Lung (tissue), 12 donors: ENCODE data around the gene MFSD6L. TPM values are rescaled to one million over a fixed set of nuclear protein-coding genes. Genes with fewer than 3 reads are reported as not detected.

Experiments
- ATAC-seq: fragments of 200-7000 bp; cut with Tn5 transposase; one replicate; pipeline ENCODE4 v1.9.1; 2020; ENCODE audit warnings: moderate number of reproducible peaks; ENCODE audit not compliant: insufficient read depth, low FRiP score
- DNase-seq, 3 donors: peaks; one replicate each; pipeline ENCODE4 v3.0.0-alpha.2; 2013 to 2017
- H3K27ac ChIP-seq, 2 donors: one replicate each; pipeline ENCODE4 v1.5.1; 2013; ENCODE audit warnings: mild to moderate bottlenecking in 2 of 2, moderate library complexity in 2 of 2, control low read depth in 1 of 2, inconsistent platforms in 1 of 2, low read depth in 1 of 2, low read length in 1 of 2
- H3K27me3 ChIP-seq, 3 donors: one replicate each; pipeline ENCODE4 v1.5.1; 2013; ENCODE audit warnings: low read length in 2 of 3; ENCODE audit not compliant: control insufficient read depth in 3 of 3, insufficient read depth in 3 of 3
- H3K36me3 ChIP-seq, 4 donors: one replicate each; pipeline ENCODE4 v1.5.1; 2013; ENCODE audit warnings: low read length in 4 of 4, mild to moderate bottlenecking in 1 of 4, moderate library complexity in 1 of 4; ENCODE audit not compliant: control insufficient read depth in 4 of 4, insufficient read depth in 4 of 4
- H3K4me1 ChIP-seq, 5 donors: one replicate each; pipeline ENCODE4 v1.5.1; 2013; ENCODE audit warnings: low read length in 5 of 5, mild to moderate bottlenecking in 2 of 5, moderate library complexity in 1 of 5; ENCODE audit not compliant: control insufficient read depth in 5 of 5, insufficient read depth in 5 of 5
- H3K4me3 ChIP-seq: one replicate; pipeline ENCODE4 v1.5.1; 2013; ENCODE audit warnings: mild to moderate bottlenecking, control low read depth, moderate library complexity
- H3K9ac ChIP-seq, 2 donors: one replicate each; pipeline ENCODE4 v1.5.1; 2013; ENCODE audit warnings: low read length in 2 of 2, control low read depth in 1 of 2; ENCODE audit not compliant: insufficient read depth in 1 of 2
- H3K9me3 ChIP-seq, 4 donors: one replicate each; pipeline ENCODE4 v1.5.1; 2013; ENCODE audit warnings: low read length in 3 of 4, mild to moderate bottlenecking in 1 of 4, moderate library complexity in 1 of 4; ENCODE audit not compliant: control insufficient read depth in 4 of 4, insufficient read depth in 3 of 4
- WGBS, 2 donors: extraction: QIAGEN DNeasy Blood & Tissue Kit; methylation state at CpG; one replicate each; pipeline ENCODE4 v1.1.7; 2013; 5-methylcytosine and 5-hydroxymethylcytosine counted together
- polyA plus RNA-seq, 2 donors: library from polyadenylated mRNA; stranded (reverse); fragments of 200-250 nt; gene quantifications; one replicate each; pipeline ENCODE4 v1.2.1, GENCODE V29; 2013
- total RNA-seq, 2 donors: library from RNA; depleted of rRNA in 1 of 2; stranded (reverse); fragments of >200 nt in 1 of 2; gene quantifications; one replicate each; pipeline ENCODE4 v1.2.1, GENCODE V29; 2014 to 2021
- TF ChIP-seq, protein P1 (sequence below): IDR thresholded peaks from 2 replicates; pipeline ENCODE4 v1.5.1; 2012; ENCODE audit warnings: mild to moderate bottlenecking; ENCODE audit errors: control extremely low read depth, extremely low read depth
- donor health status: control.
- donor health status: control.
- donor health status: Bipolar disorder and iron deficiency.
- donor health status: healthy.
- donor health status: DM: yes; HTN: yes; CAD: no.

MFSD6L gene
- total and polyA plus RNA-seq, 4 donors, result 0.68 to 2.1 (median 1.1) TPM

GRCh38 chr17:8844229-8845218 lies 45.4 kb upstream of the MFSD6L start:
- Histone ChIP-seq H3K27ac (no peak overlapping the region), H3K9me3 (peaks cover 0 to 2% (median 0%) of the 10 kb centered on the region in 4 donors), H3K36me3 (no peaks in the 10 kb centered on the region), H3K4me1 (no peaks in the 10 kb centered on the region), H3K4me3 (no peak overlapping the region), H3K9ac (no peak overlapping the region), H3K27me3 (peaks cover 0 to 9% (median 3%) of the 10 kb centered on the region in 3 donors)
- 83 to 92% methylated on average over 9 of the region's 9 CpGs for WGBS, 2 donors
- no peak for DNase-seq
- no peak for ATAC-seq
- TF ChIP-seq, protein P1, sequence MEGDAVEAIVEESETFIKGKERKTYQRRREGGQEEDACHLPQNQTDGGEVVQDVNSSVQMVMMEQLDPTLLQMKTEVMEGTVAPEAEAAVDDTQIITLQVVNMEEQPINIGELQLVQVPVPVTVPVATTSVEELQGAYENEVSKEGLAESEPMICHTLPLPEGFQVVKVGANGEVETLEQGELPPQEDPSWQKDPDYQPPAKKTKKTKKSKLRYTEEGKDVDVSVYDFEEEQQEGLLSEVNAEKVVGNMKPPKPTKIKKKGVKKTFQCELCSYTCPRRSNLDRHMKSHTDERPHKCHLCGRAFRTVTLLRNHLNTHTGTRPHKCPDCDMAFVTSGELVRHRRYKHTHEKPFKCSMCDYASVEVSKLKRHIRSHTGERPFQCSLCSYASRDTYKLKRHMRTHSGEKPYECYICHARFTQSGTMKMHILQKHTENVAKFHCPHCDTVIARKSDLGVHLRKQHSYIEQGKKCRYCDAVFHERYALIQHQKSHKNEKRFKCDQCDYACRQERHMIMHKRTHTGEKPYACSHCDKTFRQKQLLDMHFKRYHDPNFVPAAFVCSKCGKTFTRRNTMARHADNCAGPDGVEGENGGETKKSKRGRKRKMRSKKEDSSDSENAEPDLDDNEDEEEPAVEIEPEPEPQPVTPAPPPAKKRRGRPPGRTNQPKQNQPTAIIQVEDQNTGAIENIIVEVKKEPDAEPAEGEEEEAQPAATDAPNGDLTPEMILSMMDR, result no peak

DNA sequence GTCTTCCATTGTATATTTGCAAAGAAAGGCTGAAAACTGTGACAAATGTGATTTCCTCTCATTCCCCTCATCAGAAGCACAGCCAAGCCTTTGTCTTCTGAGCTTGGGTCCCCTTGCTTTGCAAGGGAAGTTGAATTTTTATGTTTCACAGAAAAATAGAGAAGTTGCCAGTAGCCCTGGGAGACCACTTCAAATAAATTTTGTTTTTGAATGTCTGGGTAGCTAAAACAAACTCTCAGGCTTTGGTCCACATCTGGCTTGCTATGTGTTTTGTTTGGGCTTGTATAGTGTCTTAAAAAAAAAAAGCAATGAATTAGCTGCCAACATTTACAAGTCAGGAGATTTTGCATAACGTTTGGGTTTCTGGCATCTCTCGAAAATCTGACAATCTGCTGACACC lies 44.2 kb upstream of the MFSD6L start:
- Histone ChIP-seq H3K27me3 (peaks cover 0 to 9% (median 3%) of the 10 kb centered on the region in 3 donors), H3K4me3 (no peak overlapping the region), H3K9me3 (peaks cover 0 to 2% (median 0%) of the 10 kb centered on the region in 4 donors), H3K36me3 (no peaks in the 10 kb centered on the region), H3K27ac (no peak overlapping the region), H3K4me1 (no peaks in the 10 kb centered on the region), H3K9ac (no peak overlapping the region)
- no peak for ATAC-seq
- WGBS, 2 donors, result 31 to 36% methylated on average over 2 of the region's 2 CpGs
- TF ChIP-seq, protein P1, result no peak
- no peak for DNase-seq

DNA sequence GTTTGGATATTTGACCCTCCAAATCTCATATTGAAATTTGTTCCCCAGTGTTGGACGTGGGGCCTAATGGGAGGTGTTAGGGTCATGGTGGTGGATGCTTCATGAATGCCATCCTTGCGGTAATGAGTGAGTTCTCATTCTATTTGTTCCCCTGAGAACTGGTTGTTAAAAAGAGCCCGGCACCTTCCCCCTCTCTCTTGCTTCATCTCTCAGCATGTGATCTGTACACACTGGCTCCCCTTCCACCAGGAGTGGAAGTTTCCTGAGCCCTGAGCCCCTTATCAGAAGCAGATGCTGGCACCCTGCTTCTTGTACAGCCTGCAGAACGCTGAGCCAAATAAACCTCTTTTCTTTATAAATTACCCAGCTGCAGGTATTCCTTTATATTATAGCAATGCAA lies 42.7 kb upstream of the MFSD6L start:
- no peaks in the 10 kb centered on the region for H3K36me3 ChIP-seq
- H3K9ac ChIP-seq, result no peak overlapping the region
- no peak for ATAC-seq
- WGBS, 2 donors, result 70 to 75% methylated on average over 4 of the region's 4 CpGs
- TF ChIP-seq, protein P1, result no peak
- peaks cover 0 to 9% (median 3%) of the 10 kb centered on the region in 3 donors for H3K27me3 ChIP-seq
- H3K4me3 ChIP-seq, result no peak overlapping the region
- no peaks in the 10 kb centered on the region for H3K4me1 ChIP-seq
- DNase-seq, result no peak
- no peak overlapping the region for H3K27ac ChIP-seq
- H3K9me3 ChIP-seq, result peaks cover 0 to 2% (median 0%) of the 10 kb centered on the region in 4 donors
